Transverse colon (tissue), 4 donors: Measurements from ENCODE around the gene GNAT1.

Experiments
- EP300 ChIP-seq: sonication (generic); formaldehyde crosslinking; IDR thresholded peaks from one replicate; pipeline ENCODE4 v1.6.1; 2017; ENCODE audit warnings: antibody characterized with exemption, low read depth
- POLR2A ChIP-seq: fragments of 450-650 bp; IDR thresholded peaks from one replicate; pipeline ENCODE4 v1.6.1; 2016; ENCODE audit warnings: antibody characterized with exemption, mild to moderate bottlenecking, moderate library complexity
- POLR2AphosphoS5 ChIP-seq, 3 donors: sonication (generic); formaldehyde crosslinking; IDR thresholded peaks; one replicate each; pipeline ENCODE4 v1.6.1; 2016; ENCODE audit warnings: antibody characterized with exemption in 3 of 3
- TF ChIP-seq, protein P1 (sequence below), 5 experiments: fragments of 200-600 bp in 3 of 5; fragments of 450-650 bp in 2 of 5; sonication (generic) in 3 of 5; IDR thresholded peaks; 1 replicate in 2 of 5; 2 replicates in 3 of 5; pipeline ENCODE4 v1.5.1; 2016 to 2017; ENCODE audit warnings: antibody characterized with exemption in 5 of 5, inconsistent platforms in 3 of 5, mild to moderate bottlenecking in 2 of 5, moderate library complexity in 1 of 5

DNA sequence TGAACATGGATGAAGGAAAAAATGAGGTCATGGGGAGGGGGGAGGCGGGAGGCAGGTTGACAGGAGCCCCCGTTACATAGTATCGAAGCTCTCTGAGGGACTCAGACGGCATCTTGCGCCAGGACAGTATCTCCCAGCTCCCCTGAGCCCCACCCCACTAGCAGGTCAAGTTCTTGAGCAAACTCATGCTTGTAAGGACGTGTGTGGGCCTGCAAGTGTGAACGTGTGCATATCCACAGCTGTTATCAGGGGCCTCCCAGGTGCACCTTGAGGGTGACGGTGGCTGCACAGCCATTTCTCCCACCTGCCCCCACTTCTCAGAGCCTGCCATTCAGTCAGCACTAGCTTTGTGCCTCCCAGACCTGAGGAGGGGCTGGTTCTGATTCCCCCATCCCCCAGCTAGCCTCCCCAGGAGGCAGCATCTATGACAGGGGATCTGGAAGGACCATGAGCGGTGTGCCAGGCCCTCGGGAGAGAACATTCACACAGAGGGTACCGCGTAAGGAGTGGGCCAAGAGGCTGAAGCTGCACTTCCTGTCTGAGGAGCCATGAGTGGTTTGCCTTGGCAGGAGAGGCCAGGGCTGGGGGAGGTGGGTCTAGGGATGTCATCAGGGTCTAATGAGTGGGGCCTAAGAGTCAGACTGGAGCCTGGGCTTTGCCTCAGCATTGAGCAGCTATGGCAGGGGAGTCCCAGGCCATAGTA, 33.4 kb upstream of the GNAT1 start:
- TF ChIP-seq POLR2A (no peak), POLR2AphosphoS5 (IDR thresholded peaks at IDR 0.05) (no peak), EP300 (no peak)
- TF ChIP-seq, protein P1, sequence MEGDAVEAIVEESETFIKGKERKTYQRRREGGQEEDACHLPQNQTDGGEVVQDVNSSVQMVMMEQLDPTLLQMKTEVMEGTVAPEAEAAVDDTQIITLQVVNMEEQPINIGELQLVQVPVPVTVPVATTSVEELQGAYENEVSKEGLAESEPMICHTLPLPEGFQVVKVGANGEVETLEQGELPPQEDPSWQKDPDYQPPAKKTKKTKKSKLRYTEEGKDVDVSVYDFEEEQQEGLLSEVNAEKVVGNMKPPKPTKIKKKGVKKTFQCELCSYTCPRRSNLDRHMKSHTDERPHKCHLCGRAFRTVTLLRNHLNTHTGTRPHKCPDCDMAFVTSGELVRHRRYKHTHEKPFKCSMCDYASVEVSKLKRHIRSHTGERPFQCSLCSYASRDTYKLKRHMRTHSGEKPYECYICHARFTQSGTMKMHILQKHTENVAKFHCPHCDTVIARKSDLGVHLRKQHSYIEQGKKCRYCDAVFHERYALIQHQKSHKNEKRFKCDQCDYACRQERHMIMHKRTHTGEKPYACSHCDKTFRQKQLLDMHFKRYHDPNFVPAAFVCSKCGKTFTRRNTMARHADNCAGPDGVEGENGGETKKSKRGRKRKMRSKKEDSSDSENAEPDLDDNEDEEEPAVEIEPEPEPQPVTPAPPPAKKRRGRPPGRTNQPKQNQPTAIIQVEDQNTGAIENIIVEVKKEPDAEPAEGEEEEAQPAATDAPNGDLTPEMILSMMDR (IDR thresholded peaks at IDR 0.05) = no peak
